Endothelial cell of umbilical vein (primary cell): Measurements from ENCODE around the gene TUNAR. TPM values are rescaled to one million over a fixed set of nuclear protein-coding genes. Genes with fewer than 3 reads are reported as not detected.

ENCODE experiments used
- BruUV-seq: library from RNA; stranded (reverse); fragments of 400-500 nt; replicated peaks from 2 replicates; lab custom pipeline; 2021; lab: Mats Ljungman, UMichigan
- CTCF ChIA-PET: fragments of 300-600, 350-600 bp; sonication (Branson Sonifier 250); formaldehyde crosslinking; loops from one replicate; lab custom pipeline; 2021; ENCODE audit warnings: antibody characterized with exemption, inconsistent platforms; lab: Charles Lee
- POLR2A ChIA-PET: fragments of 300-600, 350-600 bp; sonication (Branson Sonifier 250); formaldehyde crosslinking; loops from one replicate; lab custom pipeline; 2021; ENCODE audit warnings: antibody characterized with exemption, inconsistent platforms; lab: Charles Lee
- DNase-seq: peaks from one replicate; pipeline ENCODE4 v3.0.0-alpha.2; 2011; ENCODE audit warnings: low read depth, low spot score
- FAIRE-seq: peaks from 2 replicates; lab custom pipeline; 2011; peaks lifted over from hg19 to GRCh38; lab: Jason Lieb, UNC
- H2AFZ ChIP-seq: 2 replicates; pipeline ENCODE4 v1.6.0; 2012; ENCODE audit warnings: low read depth, low read length, control low read depth, inconsistent platforms
- H3K27ac ChIP-seq: 2 replicates; pipeline ENCODE4 v1.5.1; 2011; ENCODE audit warnings: low read depth, mild to moderate bottlenecking, control low read depth, low read length, moderate library complexity; ENCODE audit not compliant: insufficient read depth
- H3K27me3 ChIP-seq, 2 experiments: 2 replicates each; pipeline versions ENCODE4 v1.6.0 to v1.6.1; 2011; ENCODE audit warnings: low read length in 2 of 2, mixed read lengths in 1 of 2; ENCODE audit not compliant: control insufficient read depth in 2 of 2, insufficient read depth in 2 of 2
- H3K36me3 ChIP-seq, 2 experiments: 2 replicates in 1 of 2; 3 replicates in 1 of 2; pipeline ENCODE4 v1.5.1; 2011; ENCODE audit warnings: low read length in 2 of 2, mild to moderate bottlenecking in 1 of 2, moderate library complexity in 1 of 2; ENCODE audit not compliant: control insufficient read depth in 2 of 2, insufficient read depth in 2 of 2; ENCODE audit errors: extremely low read depth in 1 of 2
- H3K4me1 ChIP-seq: 3 replicates; pipeline ENCODE4 v1.5.1; 2011; ENCODE audit warnings: mild to moderate bottlenecking, low read length; ENCODE audit not compliant: control insufficient read depth, insufficient read depth; ENCODE audit errors: extremely low read depth
- H3K4me2 ChIP-seq: 2 replicates; pipeline ENCODE4 v1.6.1; 2011; ENCODE audit warnings: low read length, control low read depth, mixed read lengths; ENCODE audit not compliant: insufficient read depth
- H3K4me3 ChIP-seq, 3 experiments: fragments of 200-600 bp in 1 of 3; sonication (generic), shearing (Covaris generic) in 1 of 3; replicated peaks in 1 of 3; 2 replicates each; pipeline ENCODE4 v1.5.1; 2011 to 2016; ENCODE audit warnings: control low read depth in 3 of 3, low read length in 3 of 3, mild to moderate bottlenecking in 2 of 3, inconsistent platforms in 1 of 3, low read depth in 1 of 3, moderate library complexity in 1 of 3; ENCODE audit not compliant: insufficient read depth in 1 of 3
- H3K79me2 ChIP-seq: 2 replicates; pipeline ENCODE4 v1.6.0; 2012; ENCODE audit warnings: low read length, inconsistent platforms; ENCODE audit not compliant: control insufficient read depth, insufficient read depth
- H3K9ac ChIP-seq: replicated peaks from 2 replicates; pipeline ENCODE3; 2011; ENCODE audit warnings: low read length, control low read depth; ENCODE audit not compliant: insufficient read depth; ENCODE audit errors: extremely low read depth
- H3K9me1 ChIP-seq: replicated peaks from 3 replicates; pipeline ENCODE4 v1.6.0; 2011; ENCODE audit warnings: mild to moderate bottlenecking, low read length; ENCODE audit not compliant: control insufficient read depth, insufficient read depth; ENCODE audit errors: extremely low read depth
- H3K9me3 ChIP-seq: replicated peaks from 2 replicates; pipeline ENCODE4 v1.5.1; 2012; ENCODE audit warnings: low read length, inconsistent platforms; ENCODE audit not compliant: control insufficient read depth, insufficient read depth
- H4K20me1 ChIP-seq: replicated peaks from 2 replicates; pipeline ENCODE3; 2011; ENCODE audit warnings: mild to moderate bottlenecking, low read length; ENCODE audit not compliant: control insufficient read depth, insufficient read depth; ENCODE audit errors: extremely low read depth
- EZH2 ChIP-seq: IDR thresholded peaks from 2 replicates; pipeline ENCODE4 v1.6.1; 2012; ENCODE audit warnings: borderline replicate concordance, low read depth, mild to moderate bottlenecking, moderate library complexity, low read length, inconsistent platforms; ENCODE audit not compliant: severe bottlenecking
- FOS ChIP-seq: IDR thresholded peaks from 2 replicates; pipeline ENCODE4 v1.6.1; 2011; ENCODE audit warnings: mild to moderate bottlenecking, low read length, moderate library complexity, borderline replicate concordance; ENCODE audit not compliant: insufficient read depth
- GATA2 ChIP-seq: IDR thresholded peaks from 2 replicates; pipeline ENCODE4 v1.7.0; 2011; ENCODE audit warnings: low read depth, mild to moderate bottlenecking, moderate library complexity, mixed read lengths, low read length; ENCODE audit not compliant: insufficient read length, insufficient read depth
- JUN ChIP-seq: IDR thresholded peaks from 2 replicates; pipeline ENCODE4 v1.6.1; 2011; ENCODE audit warnings: borderline replicate concordance, low read depth; ENCODE audit not compliant: insufficient read length, insufficient read depth
- MYC ChIP-seq: IDR thresholded peaks from one replicate; pipeline ENCODE4 v1.6.1; 2011; ENCODE audit warnings: mild to moderate bottlenecking, low read depth, low read length
- POLR2A ChIP-seq: IDR thresholded peaks from 2 replicates; pipeline ENCODE4 v1.6.1; 2012; ENCODE audit warnings: low read depth, mild to moderate bottlenecking, control low read depth, low read length
- POLR2AphosphoS5 ChIP-seq: IDR thresholded peaks from 2 replicates; pipeline ENCODE4 v1.6.1; 2012; ENCODE audit warnings: low read depth, mild to moderate bottlenecking, control low read depth, low read length, moderate library complexity; ENCODE audit not compliant: insufficient read depth
- dilution Hi-C: fragments of 300-500 bp; cut with MboI; formaldehyde crosslinking; loops from one replicate; pipeline ENCODE4 v1.15.0; 2019; ENCODE audit warnings: low sequenced_read_pairs; ENCODE audit not compliant: extremely low pct_ligation_motif_present
- intact Hi-C: fragments of 100-400 bp; cut with micrococcal nuclease; formaldehyde crosslinking; loops from one replicate; pipeline ENCODE4 v1.10.0; 2022
- polyA plus RNA-seq, 4 experiments: library from polyadenylated mRNA; depleted of rRNA in 3 of 4; stranded (reverse) in 3 of 4; unstranded in 1 of 4; fragments of >200 nt; gene quantifications; 2 replicates each; pipeline versions ENCODE4 v1.2.1 to v1.2.3, GENCODE V29; 2011 to 2012; ENCODE audit warnings: missing spikeins in 1 of 4
- total RNA-seq: library from RNA; stranded (reverse); gene quantifications from 2 replicates; pipeline ENCODE4 v1.2.3, GENCODE V29; 2021
- TF ChIP-seq, protein P1 (sequence below), 2 donors: IDR thresholded peaks; 1 replicate in 1 of 2; 2 replicates in 1 of 2; pipeline ENCODE4 v1.5.1; 2011; ENCODE audit warnings: low read length in 2 of 2, mild to moderate bottlenecking in 2 of 2, moderate library complexity in 2 of 2, control low read depth in 1 of 2, inconsistent platforms in 1 of 2, low read depth in 1 of 2; ENCODE audit not compliant: insufficient read depth in 1 of 2; ENCODE audit errors: extremely low read depth in 1 of 2
- TF ChIP-seq, protein P2 (sequence below): IDR thresholded peaks from 2 replicates; pipeline ENCODE4 v1.6.1; 2011; ENCODE audit not compliant: insufficient read depth, insufficient read length

TUNAR gene
- total and polyA plus RNA-seq, 2 donors (not counting 3 experiments of a cell fraction or from before 2014, with no cell fraction given) = not detected

DNA sequence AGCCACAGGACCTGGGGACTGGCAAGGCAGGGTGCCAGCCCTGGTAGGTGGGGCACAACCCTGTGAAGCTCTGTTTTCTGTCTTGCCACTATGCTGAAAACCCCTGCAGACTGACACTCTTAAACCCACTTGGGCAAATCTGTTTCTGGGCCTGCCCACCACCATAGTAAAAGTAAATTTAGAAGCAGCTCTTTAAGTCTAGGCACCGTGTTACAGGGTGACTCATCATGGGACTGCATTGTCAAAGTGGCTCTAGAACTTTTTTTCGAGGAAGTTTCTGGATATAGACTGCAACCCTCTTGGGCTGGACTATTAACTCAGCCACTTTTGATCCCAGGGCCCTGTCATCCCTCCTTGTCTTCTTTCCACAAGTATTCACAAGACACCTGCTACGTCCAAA lies 7.7 kb downstream of the TUNAR start:
- DNase-seq = no peak
- Histone ChIP-seq H3K36me3 (no peaks in the 10 kb centered on the region), H2AFZ (no peak overlapping the region), H3K27me3 (no peaks in the 10 kb centered on the region), H4K20me1 (no peaks in the 10 kb centered on the region), H3K9me3 (no peaks in the 10 kb centered on the region), H3K27ac (no peak overlapping the region), H3K9me1 (no peaks in the 10 kb centered on the region), H3K79me2 (no peaks in the 10 kb centered on the region), H3K9ac (no peak overlapping the region), H3K4me2 (no peak overlapping the region), H3K4me1 (no peaks in the 10 kb centered on the region), H3K4me3 (no peak overlapping the region)
- POLR2A ChIA-PET = no interaction called here
- no peak for TF ChIP-seq JUN
- no peak for TF ChIP-seq GATA2
- no peak for TF ChIP-seq FOS
- no peak for TF ChIP-seq EZH2
- TF ChIP-seq POLR2A = no peak
- no peak for TF ChIP-seq POLR2AphosphoS5
- TF ChIP-seq MYC = no peak
- TF ChIP-seq, protein P1, sequence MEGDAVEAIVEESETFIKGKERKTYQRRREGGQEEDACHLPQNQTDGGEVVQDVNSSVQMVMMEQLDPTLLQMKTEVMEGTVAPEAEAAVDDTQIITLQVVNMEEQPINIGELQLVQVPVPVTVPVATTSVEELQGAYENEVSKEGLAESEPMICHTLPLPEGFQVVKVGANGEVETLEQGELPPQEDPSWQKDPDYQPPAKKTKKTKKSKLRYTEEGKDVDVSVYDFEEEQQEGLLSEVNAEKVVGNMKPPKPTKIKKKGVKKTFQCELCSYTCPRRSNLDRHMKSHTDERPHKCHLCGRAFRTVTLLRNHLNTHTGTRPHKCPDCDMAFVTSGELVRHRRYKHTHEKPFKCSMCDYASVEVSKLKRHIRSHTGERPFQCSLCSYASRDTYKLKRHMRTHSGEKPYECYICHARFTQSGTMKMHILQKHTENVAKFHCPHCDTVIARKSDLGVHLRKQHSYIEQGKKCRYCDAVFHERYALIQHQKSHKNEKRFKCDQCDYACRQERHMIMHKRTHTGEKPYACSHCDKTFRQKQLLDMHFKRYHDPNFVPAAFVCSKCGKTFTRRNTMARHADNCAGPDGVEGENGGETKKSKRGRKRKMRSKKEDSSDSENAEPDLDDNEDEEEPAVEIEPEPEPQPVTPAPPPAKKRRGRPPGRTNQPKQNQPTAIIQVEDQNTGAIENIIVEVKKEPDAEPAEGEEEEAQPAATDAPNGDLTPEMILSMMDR (IDR thresholded peaks at IDR 0.05; ENCODE audit: extremely low read depth in 1 of 2, insufficient read depth in 1 of 2, low read depth in 1 of 2, low read length in 2 of 2) = no peak
- TF ChIP-seq, protein P2, sequence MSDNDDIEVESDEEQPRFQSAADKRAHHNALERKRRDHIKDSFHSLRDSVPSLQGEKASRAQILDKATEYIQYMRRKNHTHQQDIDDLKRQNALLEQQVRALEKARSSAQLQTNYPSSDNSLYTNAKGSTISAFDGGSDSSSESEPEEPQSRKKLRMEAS = no peak
- no TSS peak for BruUV-seq
- intact Hi-C loops (no loop called here), dilution Hi-C loops (no loop called here)
- no peak for FAIRE-seq
- CTCF ChIA-PET = no interaction called here
